Kidney (tissue), 14 donors: ENCODE results near the gene TNFAIP3. TPM values are rescaled to one million over a fixed set of nuclear protein-coding genes. Genes with fewer than 3 reads are reported as not detected.

Experiments
- DNase-seq, 5 donors: peaks; one replicate each; pipeline ENCODE4 v3.0.0-alpha.2; 2013 to 2020
- FAIRE-seq: peaks from 2 replicates; lab custom pipeline; 2012; peaks lifted over from hg19 to GRCh38; lab: Jason Lieb, UNC
- H3K27ac ChIP-seq, 2 donors: one replicate each; pipeline ENCODE4 v1.7.0; 2013; ENCODE audit warnings: low read depth in 2 of 2, low read length in 2 of 2, inconsistent platforms in 1 of 2
- H3K27me3 ChIP-seq: one replicate; pipeline ENCODE4 v1.7.1; 2013; ENCODE audit warnings: low read length, inconsistent platforms; ENCODE audit not compliant: control insufficient read depth, insufficient read depth
- H3K36me3 ChIP-seq, 3 donors: one replicate each; pipeline versions ENCODE4 v1.7.0 to v1.7.1; 2013; ENCODE audit warnings: low read length in 3 of 3, control low read depth in 1 of 3, inconsistent platforms in 1 of 3; ENCODE audit not compliant: insufficient read depth in 3 of 3, control insufficient read depth in 2 of 3
- H3K4me1 ChIP-seq, 3 donors: one replicate each; pipeline versions ENCODE4 v1.7.0 to v1.7.1; 2013; ENCODE audit warnings: low read length in 3 of 3, inconsistent platforms in 1 of 3, low read depth in 1 of 3; ENCODE audit not compliant: control insufficient read depth in 2 of 3, insufficient read depth in 2 of 3
- H3K4me3 ChIP-seq, 3 donors: one replicate each; pipeline versions ENCODE4 v1.7.0 to v1.8.1; 2013; ENCODE audit warnings: low read length in 3 of 3, control low read depth in 1 of 3, inconsistent platforms in 1 of 3
- H3K9ac ChIP-seq, 3 donors: one replicate each; pipeline versions ENCODE4 v1.7.0 to v1.7.1; 2013; ENCODE audit warnings: low read length in 3 of 3, control low read depth in 1 of 3, inconsistent platforms in 1 of 3
- H3K9me3 ChIP-seq, 3 donors: one replicate each; pipeline versions ENCODE4 v1.7.0 to v1.7.1; 2013; ENCODE audit warnings: low read length in 3 of 3, control low read depth in 1 of 3, inconsistent platforms in 1 of 3; ENCODE audit not compliant: control insufficient read depth in 2 of 3, insufficient read depth in 1 of 3
- CTCF ChIP-seq: IDR thresholded peaks from 3 replicates; pipeline ENCODE4 v1.5.1; 2012; ENCODE audit warnings: mild to moderate bottlenecking, moderate library complexity, borderline replicate concordance; ENCODE audit not compliant: insufficient read depth; ENCODE audit errors: extremely low read depth
- intact Hi-C: fragments of 100-400 bp; cut with DNase I; formaldehyde crosslinking; loops from one replicate; pipeline ENCODE4 v1.11.1; 2022
- polyA plus RNA-seq: library from polyadenylated mRNA; stranded (reverse); fragments of 350-450 nt; fragmentation: Illumina TruSeq; extraction: RNeasy Lipid Tissue Mini Kit (QIAGEN cat#74804); gene quantifications from one replicate; pipeline ENCODE4 v1.2.3, GENCODE V29; 2014; ENCODE audit warnings: low read depth, low replicate concordance; ENCODE audit not compliant: insufficient read depth
- total RNA-seq: library from RNA; stranded (reverse); fragmentation: NEBNext Ultra II Directional; extraction: Animal tissue kit (Norgen Biotek cat#: 25700); gene quantifications from one replicate; pipeline ENCODE4 v1.2.1, GENCODE V29; 2021
- donor health status: control.
- donor health status: control.
- donor health status: control.
- donor health status: control.
- donor health status: control.
- donor health status: DM: yes; HTN: yes; CAD: no.
- donor health status: Normal renal cell carcinoma (clear cell type).

TNFAIP3 gene
- total and polyA plus RNA-seq, 2 donors from 2014 or later: 2.8 to 52.6 TPM

GRCh38 chr6:137876547-137876946 is 9.5 kb downstream of the TNFAIP3 start:
- DNase-seq (no peak), FAIRE-seq (no peak)
- H3K9ac ChIP-seq: no peak overlapping the region
- no peak for TF ChIP-seq CTCF
- peaks cover 2 to 51% (median 39%) of the 10 kb centered on the region in 3 donors for H3K36me3 ChIP-seq
- H3K4me3 ChIP-seq: no peak overlapping the region
- H3K9me3 ChIP-seq: no peaks in the 10 kb centered on the region
- intact Hi-C loops: no loop called here
- H3K27ac ChIP-seq: no peak overlapping the region
- H3K27me3 ChIP-seq: no peaks in the 10 kb centered on the region
- peaks cover 0 to 5% (median 0%) of the 10 kb centered on the region in 3 donors for H3K4me1 ChIP-seq

GRCh38 chr6:137877113-137877512 is 10.1 kb downstream of the TNFAIP3 start:
- Histone ChIP-seq H3K27ac (no peak overlapping the region), H3K27me3 (no peaks in the 10 kb centered on the region), H3K36me3 (peaks cover 2 to 50% (median 40%) of the 10 kb centered on the region in 3 donors), H3K4me3 (no peak overlapping the region), H3K9me3 (no peaks in the 10 kb centered on the region), H3K4me1 (peaks cover 0 to 5% (median 0%) of the 10 kb centered on the region in 3 donors), H3K9ac (no peak overlapping the region)
- intact Hi-C loops: no loop called here
- no peak for TF ChIP-seq CTCF
- DNase-seq (no peak), FAIRE-seq (no peak)

- no peaks in the 10 kb centered on the region for H3K9me3 ChIP-seq
- intact Hi-C loops: no loop called here
- DNase-seq (no peak), FAIRE-seq (no peak)
- H3K4me3 ChIP-seq: no peak overlapping the region
- H3K36me3 ChIP-seq: peaks cover 2 to 48% (median 40%) of the 10 kb centered on the region in 3 donors
- no peak for TF ChIP-seq CTCF
- H3K4me1 ChIP-seq: peaks cover 0 to 5% (median 0%) of the 10 kb centered on the region in 3 donors
- no peak overlapping the region for H3K9ac ChIP-seq
- no peak overlapping the region for H3K27ac ChIP-seq
- H3K27me3 ChIP-seq: no peaks in the 10 kb centered on the region
Observed at GRCh38 chr6:137877606-137878005, 10.5 kb downstream of the TNFAIP3 start.

GRCh38 chr6:137878029-137878428 is 11.0 kb downstream of the TNFAIP3 start:
- no peak for FAIRE-seq
- DNase-seq: no peak
- no peak overlapping the region for H3K9ac ChIP-seq
- peaks cover 0 to 5% (median 0%) of the 10 kb centered on the region in 3 donors for H3K4me1 ChIP-seq
- no peak overlapping the region for H3K4me3 ChIP-seq
- H3K27me3 ChIP-seq: no peaks in the 10 kb centered on the region
- H3K27ac ChIP-seq: no peak overlapping the region
- intact Hi-C loops: no loop called here
- no peaks in the 10 kb centered on the region for H3K9me3 ChIP-seq
- no peak for TF ChIP-seq CTCF
- H3K36me3 ChIP-seq: peaks cover 2 to 48% (median 40%) of the 10 kb centered on the region in 3 donors
